ENCODE measurements around the gene SEMG2.

Gene SEMG2

GRCh38 chr20:45257711-45258110 is 36.5 kb downstream of the SEMG2 start:
- no peak for DNase-seq (ENCODE audit: extremely low spot score)
- TF ChIP-seq CTCF (IDR thresholded peaks at IDR 0.05; ENCODE audit: control extremely low read depth, extremely low read depth, low read depth, missing control alignments), result no peak
- ChIA-PET CTCF (interaction anchor here (1.4 kb wide), 1 partner anchor 9 kb away, joined by 3 read pairs; no protein-coding TSS in a partner anchor), POLR2A (no interaction called here)

DNA sequence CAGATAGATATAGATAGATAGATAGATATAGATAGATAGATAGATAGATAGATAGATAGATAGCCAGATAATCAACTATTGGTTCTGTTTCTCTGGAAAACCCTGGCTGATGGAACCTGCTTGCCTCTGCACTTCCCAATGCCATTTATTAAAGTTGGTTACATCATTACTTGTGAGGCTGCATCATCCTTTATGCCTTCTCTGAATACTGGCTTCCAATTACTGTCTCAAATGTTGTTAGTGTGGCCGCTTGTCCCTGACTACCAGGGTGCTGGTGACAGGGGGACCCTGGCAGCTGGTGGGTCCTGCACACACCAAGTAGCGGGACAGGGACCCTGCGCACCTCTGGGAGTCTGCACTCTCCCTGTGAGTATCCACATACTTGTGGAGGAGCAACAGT is 37.1 kb downstream of the SEMG2 start:
- ChIA-PET CTCF (no interaction called here), POLR2A (no interaction called here)
- no peak for TF ChIP-seq CTCF (IDR thresholded peaks at IDR 0.05; ENCODE audit: control extremely low read depth, extremely low read depth, low read depth, missing control alignments)
- DNase-seq (ENCODE audit: extremely low spot score), result no peak

DNA sequence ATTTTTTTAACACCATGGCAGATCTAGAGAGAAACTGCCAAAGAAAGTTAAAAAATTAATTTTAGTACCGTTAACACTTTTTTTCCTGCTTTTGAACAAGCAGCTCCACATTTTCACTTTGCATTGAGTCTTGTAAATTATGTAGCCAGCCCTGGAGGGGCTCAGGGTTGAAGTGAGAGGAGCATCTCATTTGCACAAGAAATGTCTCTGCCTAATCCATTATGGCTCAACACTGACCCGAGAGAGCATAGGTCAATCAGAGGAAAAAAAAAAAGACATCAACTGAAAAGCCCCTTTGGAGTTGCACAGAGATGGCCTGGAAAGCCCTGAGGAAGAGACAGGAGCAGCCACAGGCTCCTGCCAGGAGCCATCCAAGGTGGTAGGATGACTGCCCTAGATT is 37.5 kb downstream of the SEMG2 start:
- ChIA-PET POLR2A (no interaction called here), CTCF (interaction anchor here (1.3 kb wide), 1 partner anchor 10 kb away, joined by 5 read pairs; no protein-coding TSS in a partner anchor)
- TF ChIP-seq CTCF (IDR thresholded peaks at IDR 0.05; ENCODE audit: control extremely low read depth, extremely low read depth, low read depth, missing control alignments), result no peak
- no peak for DNase-seq (ENCODE audit: extremely low spot score)

DNA sequence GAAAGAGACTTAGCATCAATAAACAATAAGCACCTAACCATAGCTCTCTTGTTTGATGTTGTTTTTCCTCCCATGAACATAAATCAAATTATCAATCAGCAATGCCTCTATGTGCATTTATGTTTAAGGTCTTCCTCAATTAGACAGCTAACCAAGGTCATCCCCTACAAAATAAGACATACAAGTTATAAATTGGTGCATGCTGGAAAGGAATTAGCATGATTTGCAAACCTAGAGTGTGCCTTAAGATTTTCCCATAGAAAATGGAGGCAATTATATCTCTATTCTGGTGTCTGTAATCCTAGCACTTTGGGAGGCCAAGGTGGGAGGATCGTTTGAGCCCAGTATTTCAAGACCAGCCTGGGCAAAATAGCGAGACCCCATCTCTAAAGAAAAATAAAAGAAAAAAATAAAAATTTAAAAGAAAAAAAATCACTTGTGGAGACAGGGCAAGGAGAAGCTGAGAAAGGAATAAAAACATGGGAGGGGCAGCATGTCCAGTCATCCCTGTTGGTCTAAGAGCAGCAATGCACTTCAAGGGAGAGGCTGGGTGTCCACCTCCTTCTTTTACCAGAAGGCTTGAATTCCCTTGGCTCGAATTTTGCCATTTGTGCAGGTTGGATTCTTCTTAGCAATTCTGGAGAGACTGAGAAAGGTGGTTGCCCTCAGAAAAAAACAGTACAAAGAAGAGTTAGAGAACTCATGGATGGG is 42.5 kb downstream of the SEMG2 start:
- POLR2A ChIA-PET, result no interaction called here
- TF ChIP-seq CTCF (IDR thresholded peaks at IDR 0.05; ENCODE audit: control extremely low read depth, extremely low read depth, low read depth, missing control alignments), result no peak
- CTCF ChIA-PET, result no interaction called here
- DNase-seq (ENCODE audit: extremely low spot score), result no peak

GRCh38 chr20:45266977-45267376 is 45.8 kb downstream of the SEMG2 start:
- TF ChIP-seq CTCF (IDR thresholded peaks at IDR 0.05; ENCODE audit: control extremely low read depth, extremely low read depth, low read depth, missing control alignments), result no peak
- CTCF ChIA-PET, result no interaction called here
- POLR2A ChIA-PET, result no interaction called here
- DNase-seq (ENCODE audit: extremely low spot score), result no peak

DNA sequence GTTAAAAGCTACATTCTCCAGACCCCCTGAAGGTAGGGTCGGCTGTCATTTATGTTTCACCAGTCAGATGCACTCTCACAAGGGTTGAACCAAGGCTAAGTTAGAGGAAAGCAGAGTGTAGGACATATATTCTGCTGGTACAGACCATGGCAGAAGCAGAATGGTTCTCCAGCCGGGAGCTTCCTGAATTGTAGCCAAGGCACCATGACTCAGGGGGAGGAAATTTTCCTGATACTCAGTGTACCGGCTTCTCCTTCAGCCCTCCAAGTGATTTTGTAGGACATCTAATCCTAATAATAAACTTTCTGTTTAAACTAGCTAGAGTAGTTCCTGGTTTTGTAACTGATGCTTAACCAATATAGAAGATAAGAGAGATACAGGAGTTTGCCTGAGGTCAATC is 47.4 kb downstream of the SEMG2 start:
- TF ChIP-seq CTCF (IDR thresholded peaks at IDR 0.05; ENCODE audit: control extremely low read depth, extremely low read depth, low read depth, missing control alignments), result no peak
- ChIA-PET CTCF (interaction anchor here (1.6 to 2.1 kb wide), 3 partner anchors 9 to 26 kb away, joined by 5 to 9 read pairs (median 5); no protein-coding TSS in a partner anchor), POLR2A (no interaction called here)
- DNase-seq (ENCODE audit: extremely low spot score), result no peak

All from GM10248 (cell line).